ENCODE measurements around the gene EFS.

Gene EFS

DNA sequence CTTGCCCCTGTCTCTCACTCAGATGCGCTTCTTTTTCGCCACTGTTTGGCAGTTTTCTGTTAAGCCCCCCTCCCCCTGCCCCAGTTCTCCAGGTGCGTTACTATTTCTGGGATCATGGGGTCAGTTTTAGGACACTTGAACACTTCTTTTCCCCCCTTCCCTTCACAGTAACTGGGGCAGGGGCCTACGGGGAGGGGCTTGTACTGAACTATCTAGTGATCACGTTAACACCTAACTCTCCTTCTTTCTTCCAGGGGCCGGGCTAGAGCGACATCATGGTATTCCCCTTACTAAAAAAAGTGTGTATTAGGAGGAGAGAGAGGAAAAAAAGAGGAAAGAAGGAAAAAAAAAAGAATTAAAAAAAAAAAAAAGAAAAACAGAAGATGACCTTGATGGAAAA, 40.0 kb downstream of the EFS start:
- DNase-seq: no peak

DNA sequence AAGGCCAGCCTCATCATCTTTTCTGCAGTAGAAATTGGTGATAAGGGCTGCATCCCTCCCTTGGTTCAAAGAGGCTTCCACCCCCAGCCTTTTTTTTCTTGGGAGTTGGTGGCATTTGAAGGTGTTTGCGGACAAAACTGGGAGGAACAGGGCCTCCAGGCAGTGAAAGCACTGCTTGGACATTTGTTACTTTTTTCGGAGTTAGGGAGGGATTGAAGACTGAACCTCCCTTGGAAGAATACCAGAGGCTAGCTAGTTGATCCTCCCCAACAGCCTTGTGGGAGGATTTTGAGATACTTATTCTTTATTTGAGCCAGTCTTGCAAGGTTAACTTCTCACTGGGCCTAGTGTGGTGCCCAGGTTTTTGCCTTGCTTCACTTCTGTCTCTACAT, 40.5 kb downstream of the EFS start:
- no peak for DNase-seq

DNA sequence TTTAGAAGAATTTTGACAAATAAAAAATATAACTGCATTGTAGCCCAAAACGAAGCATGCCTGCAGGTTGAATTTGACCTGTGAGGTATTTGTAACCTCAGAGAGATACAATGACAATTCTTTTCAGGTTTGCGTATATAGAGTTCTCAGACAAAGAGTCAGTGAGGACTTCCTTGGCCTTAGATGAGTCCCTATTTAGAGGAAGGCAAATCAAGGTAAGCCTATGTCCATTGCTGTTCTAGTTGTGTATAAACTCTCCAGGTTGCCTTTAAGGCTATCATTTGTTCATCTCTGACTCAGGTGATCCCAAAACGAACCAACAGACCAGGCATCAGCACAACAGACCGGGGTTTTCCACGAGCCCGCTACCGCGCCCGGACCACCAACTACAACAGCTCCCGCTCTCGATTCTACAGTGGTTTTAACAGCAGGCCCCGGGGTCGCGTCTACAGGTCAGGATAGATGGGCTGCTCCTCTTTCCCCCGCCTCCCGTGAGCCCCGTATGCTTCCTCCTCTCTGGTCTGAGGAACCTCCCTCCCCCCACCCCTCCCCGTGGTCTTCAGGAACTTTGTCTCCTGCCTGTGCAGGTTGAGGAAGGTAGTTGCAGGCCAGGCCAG, 41.0 kb downstream of the EFS start:
- DNase-seq: no peak

DNA sequence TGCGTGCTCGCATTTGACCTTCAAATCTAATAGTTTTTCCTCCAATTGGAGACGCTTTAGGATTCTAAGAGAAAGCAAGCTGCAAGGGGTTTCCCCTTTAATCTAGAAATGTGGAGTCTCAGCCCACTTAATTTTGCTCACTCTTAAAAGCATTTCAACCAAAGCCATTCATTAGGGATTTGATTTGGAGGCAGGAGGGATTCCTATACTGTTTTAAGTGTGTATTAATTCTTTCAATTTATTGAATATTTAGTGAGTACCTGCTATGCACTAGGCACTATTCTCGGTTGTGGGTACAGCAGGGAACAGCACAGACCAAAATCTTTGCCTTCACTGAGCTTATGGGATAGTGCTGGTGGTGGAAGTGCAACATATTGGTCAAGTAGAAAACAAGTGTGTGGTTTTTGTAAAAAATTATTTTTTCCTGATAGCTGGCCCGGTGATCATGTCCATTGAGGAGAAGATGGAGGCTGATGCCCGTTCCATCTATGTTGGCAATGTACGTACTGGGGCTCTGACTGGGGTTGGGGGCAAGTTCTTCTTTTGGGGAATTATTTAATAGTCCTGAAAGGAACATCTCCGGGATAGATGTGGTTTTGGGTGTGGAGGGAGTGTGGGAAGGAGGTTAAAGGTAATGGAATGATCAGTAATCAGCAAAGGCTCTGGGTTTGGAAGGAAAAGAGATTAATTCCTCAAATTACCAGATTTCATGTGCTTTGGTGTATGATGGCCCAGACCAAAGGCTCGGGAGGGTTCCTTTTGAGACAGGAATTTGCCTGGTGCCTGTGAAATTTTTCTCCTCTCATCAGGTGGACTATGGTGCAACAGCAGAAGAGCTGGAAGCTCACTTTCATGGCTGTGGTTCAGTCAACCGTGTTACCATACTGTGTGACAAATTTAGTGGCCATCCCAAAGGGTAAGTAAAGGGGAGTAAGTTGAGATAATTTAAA, 42.1 kb downstream of the EFS start:
- DNase-seq: no peak

DNA sequence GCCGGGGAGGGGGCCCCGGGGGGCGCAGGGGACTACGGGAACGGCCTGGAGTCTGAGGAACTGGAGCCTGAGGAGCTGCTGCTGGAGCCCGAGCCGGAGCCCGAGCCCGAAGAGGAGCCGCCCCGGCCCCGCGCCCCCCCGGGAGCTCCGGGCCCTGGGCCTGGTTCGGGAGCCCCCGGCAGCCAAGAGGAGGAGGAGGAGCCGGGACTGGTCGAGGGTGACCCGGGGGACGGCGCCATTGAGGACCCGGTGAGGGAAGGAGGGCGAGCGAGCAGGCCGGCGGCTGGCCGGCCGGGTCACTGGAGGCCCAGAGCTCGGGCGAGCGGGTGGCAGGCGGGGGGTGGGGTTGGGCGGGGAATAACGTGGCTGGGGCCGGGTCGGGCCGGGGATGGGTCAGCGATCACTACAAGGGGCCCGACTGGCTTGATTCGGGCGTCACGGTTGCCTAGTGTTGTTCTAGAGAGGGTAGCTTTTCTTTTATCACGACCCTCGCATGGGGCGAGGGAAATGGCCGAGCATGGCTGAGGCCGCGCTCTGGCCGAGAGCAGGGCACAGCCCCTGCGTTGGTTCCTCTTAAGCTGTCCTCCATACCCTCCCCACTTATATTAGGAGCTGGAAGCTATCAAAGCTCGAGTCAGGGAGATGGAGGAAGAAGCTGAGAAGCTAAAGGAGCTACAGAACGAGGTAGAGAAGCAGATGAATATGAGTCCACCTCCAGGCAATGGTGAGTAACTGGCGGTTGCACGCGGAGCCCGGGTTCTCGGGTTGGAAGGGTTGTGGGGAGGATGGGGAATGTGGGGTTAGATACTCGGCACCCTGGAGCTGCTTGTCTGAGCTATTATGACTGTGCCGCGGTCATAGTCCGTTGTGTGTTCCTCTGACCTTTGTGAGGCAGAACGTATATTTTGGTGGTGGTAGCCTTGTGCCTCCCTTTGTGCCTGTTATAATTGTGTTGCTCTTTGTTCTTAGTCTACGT, 43.1 kb downstream of the EFS start:
- DNase-seq: peak; percentile 70

DNA sequence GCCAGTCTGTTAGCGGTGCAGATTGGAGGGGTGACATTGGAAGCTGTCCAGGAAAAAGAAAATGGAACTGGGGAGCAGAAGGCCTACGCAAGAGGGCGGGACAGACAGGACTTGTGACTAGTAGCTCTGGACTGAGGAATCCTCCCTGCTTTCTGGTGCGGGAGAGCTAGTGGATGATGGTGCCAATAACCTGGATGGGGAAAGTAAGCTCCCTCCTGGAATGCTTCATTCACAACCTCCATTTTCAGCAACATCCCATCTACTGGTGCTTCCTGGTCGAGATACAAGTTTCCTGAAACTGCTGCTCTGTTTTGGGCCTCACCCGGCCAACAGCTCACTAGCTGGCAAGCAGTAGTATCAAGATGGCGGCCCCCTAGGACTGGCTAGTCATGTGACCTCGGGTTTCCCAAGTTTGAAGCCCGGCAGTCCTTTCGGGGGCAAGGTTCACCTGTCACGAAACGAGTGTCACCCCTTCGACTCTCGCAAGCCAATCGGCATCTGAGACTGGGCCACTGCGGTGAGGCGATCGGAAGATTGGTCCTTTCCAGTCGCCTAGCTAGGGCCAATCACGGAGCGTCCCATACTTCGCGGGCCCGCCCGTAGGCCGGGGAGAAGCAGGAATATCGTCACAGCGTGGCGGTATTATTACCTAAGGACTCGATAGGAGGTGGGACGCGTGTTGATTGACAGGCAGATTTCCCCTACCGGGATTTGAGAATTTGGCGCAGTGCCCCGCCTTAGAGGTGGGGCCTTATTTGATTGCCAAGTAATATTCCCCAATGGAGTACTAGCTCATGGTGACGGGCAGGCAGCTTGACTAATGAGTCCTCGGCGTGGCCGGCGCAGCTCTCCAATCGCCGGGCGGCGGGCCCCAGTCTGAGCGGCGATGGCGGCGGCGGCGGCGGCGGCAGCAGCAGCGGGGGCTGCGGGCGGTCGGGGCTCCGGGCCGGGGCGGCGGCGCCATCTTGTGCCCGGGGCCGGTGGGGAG, 44.1 kb downstream of the EFS start, which contains the start of gene PABPN1:
TSS of gene PABPN1 (plus strand) at position 874 of the 988 bp plus-strand sequence. CDS start at position 887, 13 bp downstream.
- DNase-seq: peak; percentile 100

DNA sequence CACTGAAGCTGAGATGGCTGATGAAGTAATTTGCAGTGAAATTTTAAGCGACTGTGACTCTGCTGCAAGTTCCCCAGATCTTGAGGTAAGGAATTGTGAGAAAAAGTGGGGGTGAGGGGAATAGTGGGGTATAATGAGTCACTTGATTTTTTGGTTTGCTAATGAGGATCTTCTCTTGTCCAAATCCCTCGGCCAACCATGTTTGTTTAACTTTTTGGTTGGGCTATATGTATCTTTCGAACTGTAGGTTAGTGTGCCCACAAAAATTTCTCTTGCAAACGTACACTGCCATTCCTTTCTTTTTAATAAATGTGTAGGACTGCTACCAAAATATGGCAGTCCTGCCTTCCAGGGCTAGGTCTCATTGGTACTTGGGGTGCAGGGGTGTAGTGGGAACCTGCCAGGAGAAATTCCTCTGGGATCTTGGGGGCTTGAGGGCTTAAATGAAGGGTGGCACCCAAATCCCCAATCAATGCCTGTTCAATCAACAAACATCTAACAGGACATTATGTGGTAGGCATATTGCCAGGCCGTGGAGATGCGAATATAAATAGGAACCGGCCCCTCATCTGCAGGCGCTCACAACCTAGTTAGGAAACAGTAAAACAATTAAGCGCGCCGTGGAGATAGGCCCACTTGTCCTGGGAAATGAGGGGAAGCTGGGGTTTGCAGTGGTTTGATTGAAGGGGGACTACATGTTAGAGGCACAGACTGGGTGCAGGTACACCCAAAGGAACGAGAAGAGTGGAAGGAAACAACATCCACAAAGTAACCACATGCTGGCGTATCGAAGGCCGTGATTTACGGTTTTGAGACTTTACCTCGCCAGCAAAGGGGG, 45.0 kb downstream of the EFS start:
- no peak for DNase-seq

DNA sequence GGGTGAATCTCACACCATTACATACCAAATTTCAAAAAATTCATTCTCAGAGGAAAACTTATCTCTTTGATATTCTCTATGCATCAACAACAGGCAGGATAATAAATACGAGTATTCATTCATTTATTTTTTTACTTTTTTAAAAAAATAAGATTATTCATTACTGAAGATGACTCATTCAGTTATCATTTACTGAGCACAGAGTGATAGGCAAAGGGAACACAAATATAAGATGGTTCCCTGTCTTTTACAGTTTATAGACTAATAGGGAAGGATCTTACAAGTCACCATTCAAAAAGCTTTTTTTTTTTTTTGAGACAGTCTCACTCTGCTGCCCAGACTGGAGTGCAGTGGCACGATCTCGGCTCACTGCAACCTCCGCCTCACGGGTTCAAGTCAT, 48.7 kb downstream of the EFS start:
- no peak for DNase-seq

DNA sequence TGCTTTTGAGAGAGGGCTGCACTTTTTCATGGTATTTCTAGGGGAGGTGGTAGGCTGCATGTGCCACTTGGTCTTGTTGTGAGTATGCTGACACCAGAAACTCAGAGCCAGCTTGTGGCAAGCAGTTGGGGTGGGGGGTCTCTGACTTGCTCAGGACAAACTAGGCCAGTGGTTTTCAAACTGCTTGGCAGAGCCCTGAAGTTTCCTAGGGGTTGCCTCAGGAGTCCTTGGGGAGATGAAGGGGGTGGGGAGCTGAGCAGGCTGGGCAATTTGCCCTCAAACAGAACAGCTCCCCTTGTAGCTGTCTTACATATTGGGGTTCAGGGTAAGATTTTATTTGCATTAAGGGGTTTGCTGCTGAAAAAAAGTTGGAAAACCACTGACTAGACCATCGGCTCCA, 54.4 kb downstream of the EFS start:
- no peak for DNase-seq

DNA sequence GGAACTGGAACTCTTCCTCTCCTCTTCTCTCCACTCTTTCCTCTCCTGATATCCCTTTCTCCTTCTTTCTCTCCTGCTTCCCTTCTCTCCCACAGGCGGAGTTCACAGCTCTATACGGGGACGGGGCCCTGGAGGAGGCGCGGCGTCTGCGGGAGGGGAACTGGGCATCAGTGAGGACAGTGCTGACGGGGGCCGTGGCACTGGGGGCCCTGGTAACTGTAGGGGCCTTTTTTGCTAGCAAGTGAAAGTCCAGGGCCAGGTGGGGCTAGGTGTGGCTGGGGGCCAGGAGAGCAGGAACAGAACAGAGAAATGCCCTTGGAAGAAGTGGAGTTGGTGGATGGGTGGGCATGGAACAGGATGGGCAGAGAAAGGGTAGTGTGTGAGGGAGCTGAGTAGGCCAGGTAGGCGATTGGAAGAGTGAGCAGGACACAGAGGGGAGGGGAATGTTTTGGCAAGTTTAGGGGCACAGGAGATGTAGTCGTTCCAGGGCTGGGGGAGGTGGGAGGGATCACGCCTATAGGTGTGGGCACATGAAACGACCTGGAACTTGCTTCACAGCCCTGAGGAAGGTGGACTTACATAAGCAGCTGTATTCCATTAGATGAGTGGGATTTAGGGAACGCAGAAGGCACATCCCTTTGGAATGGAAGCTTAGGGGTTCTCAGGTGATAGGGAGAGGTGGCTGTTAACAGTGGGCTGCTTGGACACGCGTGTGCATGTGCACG, 56.1 kb downstream of the EFS start:
- no peak for DNase-seq

DNA sequence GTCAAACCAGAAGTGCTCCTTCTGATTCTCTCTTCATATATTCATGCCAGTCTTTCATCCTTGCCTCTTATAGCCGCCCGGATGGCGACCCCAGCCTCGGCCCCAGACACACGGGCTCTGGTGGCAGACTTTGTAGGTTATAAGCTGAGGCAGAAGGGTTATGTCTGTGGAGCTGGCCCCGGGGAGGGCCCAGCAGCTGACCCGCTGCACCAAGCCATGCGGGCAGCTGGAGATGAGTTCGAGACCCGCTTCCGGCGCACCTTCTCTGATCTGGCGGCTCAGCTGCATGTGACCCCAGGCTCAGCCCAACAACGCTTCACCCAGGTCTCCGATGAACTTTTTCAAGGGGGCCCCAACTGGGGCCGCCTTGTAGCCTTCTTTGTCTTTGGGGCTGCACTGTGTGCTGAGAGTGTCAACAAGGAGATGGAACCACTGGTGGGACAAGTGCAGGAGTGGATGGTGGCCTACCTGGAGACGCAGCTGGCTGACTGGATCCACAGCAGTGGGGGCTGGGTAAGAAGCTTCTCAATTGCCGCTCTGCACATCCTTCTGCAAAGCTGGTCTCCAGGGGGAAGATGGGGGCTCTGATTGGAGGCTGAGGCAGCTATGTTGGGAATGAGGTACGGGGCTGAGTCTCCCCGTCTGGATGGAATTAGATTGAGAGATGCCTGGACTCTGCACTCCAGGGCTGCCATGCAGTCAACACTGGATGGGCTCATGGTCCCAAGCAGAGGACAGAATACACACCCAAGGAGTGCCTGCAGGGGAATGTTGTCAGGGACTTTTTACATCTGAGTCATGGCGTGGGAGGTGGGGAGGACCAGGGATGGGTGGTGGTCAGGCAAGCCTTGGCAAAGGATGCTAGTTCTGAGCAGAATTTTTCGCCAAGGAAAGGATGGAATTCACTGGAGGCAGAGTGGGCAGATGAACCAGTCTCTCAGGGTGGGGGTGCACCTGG, 57.0 kb downstream of the EFS start:
- no peak for DNase-seq

DNA sequence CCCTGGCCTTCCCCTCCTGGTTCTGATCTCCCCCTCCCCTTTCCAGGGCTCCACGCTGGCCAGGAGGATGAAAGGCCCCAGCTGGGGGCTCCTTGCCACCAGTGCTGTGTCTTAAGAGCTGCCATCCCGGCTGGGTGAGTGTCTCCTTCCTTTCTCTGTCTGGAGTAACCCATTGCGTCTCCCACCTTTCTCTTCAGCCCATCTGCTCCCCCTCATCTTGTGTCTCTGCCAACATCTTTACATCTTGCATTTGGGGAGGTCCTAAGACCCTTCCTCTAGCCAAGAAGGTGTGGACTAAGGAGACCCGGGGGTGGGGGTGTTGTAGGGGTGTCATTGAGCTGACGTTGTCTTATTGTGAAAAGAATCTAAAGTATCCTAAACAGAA, 57.8 kb downstream of the EFS start:
- DNase-seq: no peak

DNA sequence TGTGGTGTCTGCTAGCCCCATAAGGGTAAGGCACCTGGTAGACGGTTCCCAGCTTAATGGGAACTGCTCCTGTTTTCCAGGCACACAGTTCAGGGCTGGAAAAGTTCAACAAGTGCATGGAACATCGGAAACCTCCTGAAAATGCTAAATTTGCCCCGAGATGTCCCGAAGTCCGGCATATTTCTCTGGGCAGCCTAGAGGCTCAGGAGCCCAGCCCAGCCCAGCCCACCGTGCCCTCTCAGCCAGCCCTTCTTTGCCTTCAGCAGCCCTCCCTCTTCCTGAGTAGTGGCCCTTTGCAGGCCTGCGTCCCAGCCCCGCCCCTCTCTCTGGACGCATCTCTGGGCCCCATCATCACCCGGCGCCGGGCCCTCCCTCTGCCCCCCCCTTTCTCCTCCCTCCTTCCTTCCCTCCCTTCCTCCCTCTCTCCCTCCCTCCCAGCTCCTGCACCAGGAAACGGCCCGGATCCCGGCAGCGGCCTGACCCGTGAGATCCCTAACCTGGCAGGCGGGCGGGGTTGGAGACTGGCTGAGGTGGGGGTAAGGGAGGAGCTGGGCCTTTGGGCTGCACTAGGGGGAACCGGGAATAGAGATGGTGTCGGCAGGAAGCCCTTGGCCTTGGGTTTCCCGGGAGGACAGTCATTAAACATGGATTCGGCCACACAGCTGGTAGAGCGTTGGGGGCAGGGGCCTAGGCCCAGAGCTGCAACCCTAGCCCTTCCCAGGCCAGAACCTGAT, 58.4 kb downstream of the EFS start, which contains the start of gene BCL2L2:
TSS of gene BCL2L2 (plus strand) at position 422 of the 734 bp plus-strand sequence. CDS start 935 bp downstream, outside the sequence.
- no peak for DNase-seq

Measured in stimulated activated naive CD4-positive, alpha-beta T cell treated with Interleukin-2 at 50 U/mL for 16 hours (primary cell).